ENCODE results near the gene NSRP1.

GRCh38 chr17:30210366-30210765 lies 93.8 kb downstream of the NSRP1 start:
- TF ChIP-seq CTCF (IDR thresholded peaks at IDR 0.05; ENCODE audit: low read depth, low read length, poor library complexity, severe bottlenecking) (no peak), EZH2phosphoT487 (IDR thresholded peaks at IDR 0.05; ENCODE audit: borderline replicate concordance, low read length) (no peak)

All from DOHH2 (cell line).